ENCODE measurements around the gene CEP290. TPM values are rescaled to one million over a fixed set of nuclear protein-coding genes. Genes with fewer than 3 reads are reported as not detected.

Gene CEP290
- 73.9 TPM for total RNA-seq

- peak; percentile 98 for DNase-seq
Measured at GRCh38 chr12:88141774-88142609, at the start of gene CEP290, which contains the start of gene TMTC3. CEP290 (minus strand) TSS chr12:88142088; CDS start chr12:88141307, 781 bp downstream. TMTC3 (plus strand) TSS chr12:88142307; CDS start chr12:88148316, 6,009 bp downstream.

- no peak for DNase-seq
Measured at GRCh38 chr12:88188180-88188579, 46.3 kb upstream of the CEP290 start.

GRCh38 chr12:88187571-88187970 lies 45.7 kb upstream of the CEP290 start:
- DNase-seq, result no peak

- no peak for DNase-seq
Measured at GRCh38 chr12:88185988-88186387, 44.1 kb upstream of the CEP290 start.

- DNase-seq, result no peak
Measured at GRCh38 chr12:88185279-88185678, 43.4 kb upstream of the CEP290 start.

GRCh38 chr12:88184196-88184595 lies 42.3 kb upstream of the CEP290 start:
- DNase-seq, result no peak

GRCh38 chr12:88182416-88182815 lies 40.5 kb upstream of the CEP290 start:
- no peak for DNase-seq

GRCh38 chr12:88181881-88182280 lies 40.0 kb upstream of the CEP290 start:
- no peak for DNase-seq

GRCh38 chr12:88179436-88180014 lies 37.6 kb upstream of the CEP290 start:
- no peak for DNase-seq

- no peak for DNase-seq
Measured at GRCh38 chr12:88175544-88175943, 33.7 kb upstream of the CEP290 start.

GRCh38 chr12:88172844-88173407 lies 31.0 kb upstream of the CEP290 start:
- no peak for DNase-seq

- no peak for DNase-seq
Measured at GRCh38 chr12:88167384-88167783, 25.5 kb upstream of the CEP290 start.

- no peak for DNase-seq
Measured at GRCh38 chr12:88166179-88166578, 24.3 kb upstream of the CEP290 start.

- no peak for DNase-seq
Measured at GRCh38 chr12:88163371-88163770, 21.5 kb upstream of the CEP290 start.

- DNase-seq, result no peak
Measured at GRCh38 chr12:88156075-88156654, 14.3 kb upstream of the CEP290 start.

- no peak for DNase-seq
Measured at GRCh38 chr12:88153959-88154358, 12.1 kb upstream of the CEP290 start.

- DNase-seq, result no peak
Measured at GRCh38 chr12:88150063-88150462, 8.2 kb upstream of the CEP290 start.

- no peak for DNase-seq
Measured at GRCh38 chr12:88145567-88146505, 3.9 kb upstream of the CEP290 start.

- no peak for DNase-seq
Measured at GRCh38 chr12:88144546-88145468, 2.9 kb upstream of the CEP290 start.

GRCh38 chr12:88144037-88144436 lies 2.1 kb upstream of the CEP290 start:
- no peak for DNase-seq

- DNase-seq, result no peak
Measured at GRCh38 chr12:88142610-88142991, 713 bp upstream of the CEP290 start.

Data from occipital lobe (tissue), 2 donors.